Measurements from ENCODE around the gene WNT7B.
A peak's percentile ranks its signal among the peaks of the same experiment; 100 is the strongest.

The WNT7B gene

GRCh38 chr22:45884201-45885062, 92.5 kb downstream of the WNT7B start:
- no peak for DNase-seq

- no peak for DNase-seq
Measured at GRCh38 chr22:45883811-45884170, 93.2 kb downstream of the WNT7B start.

DNA sequence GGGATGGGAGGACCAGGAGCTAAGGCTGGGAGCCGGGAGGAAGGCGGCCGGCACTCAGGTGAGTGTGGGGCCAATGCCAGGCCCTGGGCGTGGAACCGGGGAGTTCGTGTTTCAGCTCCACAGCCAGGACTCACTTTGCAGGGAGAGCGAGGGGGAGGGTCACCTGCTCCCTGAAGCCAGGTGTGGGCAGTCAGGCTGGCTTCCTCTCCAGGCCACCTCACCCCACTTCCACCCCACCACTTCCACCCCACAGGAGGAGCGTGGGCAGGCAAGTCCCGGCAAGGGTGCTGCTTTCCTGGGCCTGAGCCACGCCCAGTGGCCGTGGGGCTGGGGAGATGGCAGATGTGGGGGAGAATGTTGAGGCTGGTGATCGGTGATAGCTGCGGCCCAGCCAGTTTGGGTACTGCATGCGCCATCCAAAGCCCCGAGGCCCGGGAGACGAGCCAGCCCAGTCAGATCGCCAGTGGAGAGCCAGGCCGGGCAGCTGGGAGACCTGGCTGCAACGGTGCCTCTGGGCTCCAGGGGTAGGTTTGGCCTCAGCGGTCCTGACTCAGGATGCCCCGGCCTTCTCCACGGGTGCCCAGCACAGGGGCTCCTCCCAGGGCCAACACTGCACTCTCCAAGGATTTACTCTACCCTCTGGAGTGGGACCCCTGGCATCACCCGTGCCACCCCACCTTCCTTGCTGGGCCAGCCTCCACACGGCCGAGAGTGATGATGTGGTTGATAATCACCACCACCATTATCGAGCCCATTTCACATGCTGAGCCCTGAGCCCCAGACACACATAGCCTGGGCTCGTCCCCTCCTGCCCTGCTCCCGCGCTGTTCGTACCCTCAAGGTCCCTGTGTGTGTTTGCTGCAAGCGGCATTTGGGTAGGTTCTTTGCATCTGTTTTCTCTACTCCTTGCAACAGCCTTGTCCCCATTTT, 93.8 kb downstream of the WNT7B start:
- no peak for DNase-seq

GRCh38 chr22:45881524-45881875, 95.5 kb downstream of the WNT7B start:
- no peak for DNase-seq

- DNase-seq, result no peak
Measured at GRCh38 chr22:45880716-45881523, 96.0 kb downstream of the WNT7B start.

DNA sequence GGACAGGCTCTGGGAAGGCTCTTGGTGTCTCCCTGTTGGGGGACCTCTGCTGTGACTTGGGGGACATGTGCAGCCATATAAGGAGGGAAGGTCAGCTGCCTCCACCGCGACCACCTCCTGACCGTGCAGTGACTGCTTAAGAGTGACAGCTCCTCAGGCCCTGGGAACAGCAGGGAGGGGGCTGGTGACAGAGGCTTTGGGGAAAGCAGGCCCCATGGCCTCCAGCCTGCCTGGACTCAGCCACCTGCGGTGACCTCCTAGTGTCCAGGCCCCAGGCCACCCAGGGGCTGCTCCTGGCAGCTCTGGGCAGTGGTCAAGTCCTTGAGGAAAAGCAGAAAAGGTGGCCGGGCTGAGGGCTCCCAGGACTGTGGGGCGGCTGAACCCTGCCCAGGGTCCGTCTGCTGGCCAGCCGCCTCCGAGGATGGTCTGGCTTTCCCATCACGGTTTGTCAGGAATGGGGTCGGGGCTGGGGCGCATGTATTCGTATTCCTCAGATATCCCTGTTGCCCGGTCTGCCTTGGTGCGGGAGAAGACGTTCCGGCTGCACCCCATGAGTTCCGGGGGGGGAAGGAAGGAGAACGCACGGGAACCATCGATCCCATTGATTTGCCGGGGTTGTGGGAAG, 96.8 kb downstream of the WNT7B start:
- no peak for DNase-seq

GRCh38 chr22:45879552-45879949, 97.4 kb downstream of the WNT7B start:
- DNase-seq, result no peak

DNA sequence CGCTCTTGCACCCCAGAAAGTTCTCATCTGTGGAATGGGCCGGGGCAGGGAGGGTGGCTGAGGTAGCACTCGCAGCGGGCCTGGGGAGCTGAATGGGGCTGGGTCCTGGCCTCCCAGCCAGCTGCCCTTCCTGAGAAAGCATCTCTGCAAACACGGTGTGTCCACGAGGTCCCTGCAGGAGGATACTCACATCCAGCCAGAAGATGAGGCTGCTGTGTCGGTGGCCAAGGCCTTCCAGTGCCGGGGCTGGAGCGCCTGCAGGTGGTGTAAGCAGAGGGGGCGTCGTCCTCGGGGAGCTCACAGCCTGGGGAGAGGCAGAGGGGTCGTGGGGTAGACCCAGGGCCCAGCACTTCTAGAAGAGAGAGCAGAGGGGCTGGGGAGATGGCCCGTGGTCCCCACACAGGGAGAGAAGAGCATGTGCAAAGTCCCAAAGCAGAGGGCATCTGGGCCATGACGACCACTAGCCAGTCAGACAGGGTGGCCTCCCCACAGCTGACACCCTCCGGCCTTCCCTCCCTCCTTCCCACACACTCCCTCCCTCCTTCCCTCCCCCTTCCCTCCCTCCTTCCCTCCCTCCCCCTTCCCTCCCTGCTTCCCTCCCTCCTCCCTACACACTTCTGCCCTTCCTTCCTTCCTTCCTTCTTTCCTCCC, 97.9 kb downstream of the WNT7B start:
- no peak for DNase-seq

- peak; percentile 35 for DNase-seq
Measured at GRCh38 chr22:45878051-45878781, 98.7 kb downstream of the WNT7B start.

DNA sequence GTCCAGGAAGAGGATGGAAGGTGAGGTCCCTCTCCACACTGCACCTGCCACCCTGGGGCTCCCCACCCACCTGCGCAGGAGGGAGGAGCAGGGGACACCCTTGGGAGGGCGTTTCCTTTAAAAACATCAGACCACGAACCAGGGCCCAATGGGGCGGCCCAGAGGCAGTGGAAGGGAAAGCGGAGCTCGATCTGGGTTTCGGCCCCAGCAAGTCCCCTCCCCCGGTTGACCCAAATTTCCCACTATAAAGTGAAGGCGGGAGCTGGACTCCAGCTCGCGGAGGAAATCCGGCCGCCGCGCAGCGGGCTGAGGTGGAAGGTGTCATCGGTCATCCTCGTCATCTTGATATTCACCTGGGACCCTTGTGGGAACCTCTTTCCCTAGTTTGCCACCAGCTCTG, 99.3 kb downstream of the WNT7B start:
- no peak for DNase-seq

- no peak for DNase-seq
Measured at GRCh38 chr22:45877036-45877380, 100.0 kb downstream of the WNT7B start.

DNA sequence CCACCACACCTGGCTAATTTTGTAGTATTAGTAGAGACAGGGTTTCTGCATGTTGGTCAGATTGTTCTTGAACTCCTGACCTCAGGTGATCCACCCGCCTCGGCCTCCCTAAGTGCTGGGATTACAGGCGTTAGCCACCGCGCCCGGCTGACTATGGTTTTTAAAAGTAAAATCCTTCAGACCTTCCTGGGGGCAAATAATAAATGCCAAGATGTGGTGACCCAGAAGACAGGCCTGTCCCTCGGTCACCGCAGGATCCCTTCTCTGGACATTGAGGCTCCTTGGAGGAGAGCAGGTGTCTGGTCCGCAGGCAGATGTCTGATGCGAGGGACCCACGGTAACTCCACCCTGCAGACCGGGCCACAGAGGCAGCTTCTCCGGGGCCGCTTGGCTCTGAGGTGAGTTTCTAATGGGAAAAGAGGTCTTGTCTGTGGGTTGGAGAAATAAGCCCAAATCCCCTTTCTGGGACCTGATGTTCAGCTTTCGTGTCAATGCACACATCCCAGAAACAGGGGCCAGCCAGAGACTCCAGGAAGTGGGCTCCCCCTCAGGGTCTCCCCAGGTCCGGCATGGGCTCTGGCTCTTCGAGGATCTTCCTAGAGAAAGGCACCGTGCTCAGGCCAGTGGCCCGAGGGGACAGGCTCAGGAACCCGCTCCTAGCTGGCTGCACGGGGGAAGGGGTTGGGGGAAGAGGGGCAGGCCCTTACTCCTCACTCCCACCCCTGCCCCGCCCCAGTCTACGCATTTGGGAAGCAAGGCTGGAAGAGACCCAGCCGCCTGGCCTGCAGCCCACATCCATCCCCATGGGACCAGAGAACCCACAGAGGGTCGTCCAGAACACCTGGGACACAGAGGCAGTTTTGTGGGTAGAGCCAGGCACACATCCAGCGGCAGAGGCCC, 100.6 kb downstream of the WNT7B start:
- DNase-seq, result no peak

- DNase-seq, result no peak
Measured at GRCh38 chr22:45872659-45873263, 104.2 kb downstream of the WNT7B start.

DNA sequence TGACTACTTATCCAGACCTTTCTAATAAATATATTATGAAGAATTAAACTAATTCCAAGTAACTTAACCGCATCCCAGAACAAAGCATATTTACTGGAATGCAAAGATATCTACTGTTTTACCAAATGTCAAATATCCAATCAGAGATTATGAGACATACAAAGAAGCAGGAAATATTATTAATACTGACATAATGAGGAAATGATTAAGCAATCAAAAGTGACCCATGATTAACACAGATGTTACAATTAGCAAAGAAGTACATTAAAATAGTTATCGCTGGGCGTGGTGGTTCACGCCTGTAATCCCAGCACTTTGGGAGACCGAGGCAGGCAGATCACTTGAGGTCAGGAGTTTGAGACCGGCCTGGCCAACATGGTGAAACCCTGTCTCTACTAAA, 105.2 kb downstream of the WNT7B start:
- DNase-seq, result no peak

Data from NCI-H748 treated with DMSO at 0.1 percent for 48 hours (cell line).